IPS-18c (cell line): ENCODE data around the gene TGFBR1.

ENCODE experiments used
- H3K4me3 ChIP-seq: 2 replicates; pipeline ENCODE4 v1.7.0; 2013; ENCODE audit warnings: low read depth, mild to moderate bottlenecking, low read length, moderate library complexity; ENCODE audit not compliant: insufficient read depth
- H3K9me3 ChIP-seq: one replicate; pipeline ENCODE4 v1.6.1; 2013; ENCODE audit warnings: mild to moderate bottlenecking, low read length, moderate library complexity; ENCODE audit not compliant: control insufficient read depth, insufficient read depth

TGFBR1 gene

DNA sequence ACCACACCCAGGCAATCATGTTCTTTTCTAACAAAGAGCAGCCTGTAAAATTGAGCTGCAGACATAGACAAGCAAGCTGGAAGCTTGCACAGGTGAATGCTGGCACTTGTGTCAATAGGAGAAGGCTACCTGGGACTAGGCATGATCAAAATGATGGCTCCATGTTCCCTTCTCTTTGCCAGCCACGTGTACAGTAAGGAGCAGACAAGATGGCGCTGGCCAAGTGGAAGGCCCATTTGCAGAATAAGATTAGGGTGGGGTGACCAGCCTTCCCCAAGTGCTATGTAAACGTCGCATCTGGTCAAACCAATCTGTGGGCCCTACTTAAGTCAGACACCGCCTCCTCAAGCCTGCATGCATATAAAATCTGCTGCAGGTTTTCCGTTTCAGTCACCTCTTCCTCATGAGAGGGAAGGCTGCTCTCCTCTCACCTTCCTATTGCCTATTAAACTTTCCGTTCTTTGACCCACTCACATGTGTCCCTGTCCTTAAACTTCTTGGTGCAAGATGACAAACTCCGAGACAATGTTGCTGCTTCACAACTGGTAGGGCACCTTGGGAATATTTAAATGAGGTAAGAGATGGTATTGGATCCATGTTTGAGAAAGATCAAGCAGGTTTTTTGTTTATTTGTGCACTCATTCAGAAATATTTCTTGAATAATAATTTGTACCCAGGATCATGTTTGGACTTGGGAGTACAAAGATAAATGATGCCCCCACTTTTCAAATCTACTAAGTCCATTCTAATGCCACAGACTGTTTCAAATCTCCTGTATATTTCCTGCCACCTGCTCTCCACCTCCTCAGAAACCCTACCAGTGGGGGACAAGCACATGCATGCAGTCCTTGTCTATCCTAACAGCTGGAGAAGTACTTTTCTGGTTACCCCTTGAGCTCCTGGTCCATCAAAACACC lies 30.7 kb upstream of the TGFBR1 start:
- Histone ChIP-seq H3K9me3 (no peaks in the 10 kb centered on the region), H3K4me3 (no peak overlapping the region)

DNA sequence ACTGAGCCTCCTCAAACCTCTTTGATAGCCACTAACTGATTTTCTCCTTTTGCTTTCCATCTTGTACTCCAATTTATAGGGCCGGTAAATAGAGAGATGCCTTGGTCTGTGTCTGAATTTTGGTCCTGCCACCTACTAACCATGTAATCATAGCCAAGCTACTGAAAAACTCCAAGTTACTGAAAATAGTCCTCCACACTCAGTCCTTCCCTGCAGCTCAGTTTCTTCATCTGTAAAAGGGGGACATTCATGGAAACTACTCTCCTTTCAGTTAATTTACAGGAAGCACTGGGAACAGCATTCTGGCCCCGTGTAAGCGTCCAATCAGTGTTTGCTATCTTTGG lies 30.0 kb upstream of the TGFBR1 start:
- Histone ChIP-seq H3K4me3 (no peak overlapping the region), H3K9me3 (no peaks in the 10 kb centered on the region)

- H3K9me3 ChIP-seq, result no peaks in the 10 kb centered on the region
- no peak overlapping the region for H3K4me3 ChIP-seq
Measured at GRCh38 chr9:99075246-99075912, 29.5 kb upstream of the TGFBR1 start.

DNA sequence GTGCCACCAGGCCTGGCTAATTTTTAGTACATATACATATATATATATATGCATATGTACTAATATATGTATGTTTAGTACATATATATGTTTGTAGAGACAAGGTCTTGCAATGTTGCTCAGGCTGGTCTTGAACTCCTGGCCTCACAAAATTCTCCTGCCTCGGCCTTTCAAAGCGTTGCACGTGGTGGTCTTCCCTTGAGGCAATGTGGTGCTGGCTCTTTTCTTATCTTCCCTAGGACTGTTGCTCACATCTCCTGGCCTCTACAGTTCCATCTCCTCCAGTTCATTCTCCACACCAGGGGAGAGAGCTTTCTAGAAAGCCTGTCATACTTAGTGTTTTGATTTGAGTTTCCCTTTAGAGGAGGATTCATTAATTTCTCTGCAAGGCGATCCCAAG lies 28.9 kb upstream of the TGFBR1 start:
- no peak overlapping the region for H3K4me3 ChIP-seq
- no peaks in the 10 kb centered on the region for H3K9me3 ChIP-seq

GRCh38 chr9:99076483-99077171 lies 28.3 kb upstream of the TGFBR1 start:
- no peaks in the 10 kb centered on the region for H3K9me3 ChIP-seq
- H3K4me3 ChIP-seq, result no peak overlapping the region

- no peaks in the 10 kb centered on the region for H3K9me3 ChIP-seq
Measured at GRCh38 chr9:99078717-99079116, 26.2 kb upstream of the TGFBR1 start.

DNA sequence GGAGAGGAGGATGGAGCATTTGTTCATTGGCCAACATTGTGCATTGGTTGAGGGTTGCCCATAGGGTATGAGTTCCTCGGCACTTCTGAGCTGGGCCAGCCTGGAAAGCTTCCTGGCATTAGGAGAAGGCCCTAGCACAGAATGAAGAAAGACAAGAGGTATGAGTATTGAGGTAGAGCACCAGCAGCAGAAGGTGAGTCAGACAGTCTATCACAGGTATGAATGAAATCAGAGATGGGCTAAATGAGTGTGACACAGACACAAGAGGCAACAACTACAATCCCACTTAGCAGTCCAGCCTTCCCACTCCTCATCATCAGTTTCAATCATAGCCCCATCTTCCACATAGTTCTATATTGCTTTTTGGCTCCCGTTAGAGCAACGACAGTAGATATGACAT lies 25.4 kb upstream of the TGFBR1 start:
- Histone ChIP-seq H3K4me3 (no peak overlapping the region), H3K9me3 (no peaks in the 10 kb centered on the region)

More at GRCh38 chr9:99078717-99079116, 26.2 kb upstream of the TGFBR1 start:
- H3K4me3 ChIP-seq, result no peak overlapping the region

DNA sequence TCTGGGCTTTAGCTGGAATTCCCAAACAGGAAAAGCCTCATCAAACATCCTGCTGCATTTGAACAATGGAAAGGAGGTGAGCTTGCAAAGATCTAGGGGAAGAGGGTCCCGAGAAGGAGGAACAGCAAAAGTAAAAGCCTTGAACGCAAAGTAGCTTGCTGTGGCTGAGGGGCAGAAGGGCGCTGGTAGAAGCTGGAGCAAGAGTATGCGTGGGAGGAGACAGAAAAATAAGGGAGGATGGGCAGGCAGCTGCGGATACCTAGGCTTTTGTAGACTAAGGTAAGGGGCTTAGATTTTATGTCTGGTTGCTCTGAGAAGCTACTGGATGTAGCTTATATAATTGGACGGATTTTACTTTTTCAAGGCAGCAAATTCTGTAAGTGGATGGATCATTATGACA lies 21.9 kb upstream of the TGFBR1 start:
- H3K9me3 ChIP-seq, result no peaks in the 10 kb centered on the region
- no peak overlapping the region for H3K4me3 ChIP-seq

DNA sequence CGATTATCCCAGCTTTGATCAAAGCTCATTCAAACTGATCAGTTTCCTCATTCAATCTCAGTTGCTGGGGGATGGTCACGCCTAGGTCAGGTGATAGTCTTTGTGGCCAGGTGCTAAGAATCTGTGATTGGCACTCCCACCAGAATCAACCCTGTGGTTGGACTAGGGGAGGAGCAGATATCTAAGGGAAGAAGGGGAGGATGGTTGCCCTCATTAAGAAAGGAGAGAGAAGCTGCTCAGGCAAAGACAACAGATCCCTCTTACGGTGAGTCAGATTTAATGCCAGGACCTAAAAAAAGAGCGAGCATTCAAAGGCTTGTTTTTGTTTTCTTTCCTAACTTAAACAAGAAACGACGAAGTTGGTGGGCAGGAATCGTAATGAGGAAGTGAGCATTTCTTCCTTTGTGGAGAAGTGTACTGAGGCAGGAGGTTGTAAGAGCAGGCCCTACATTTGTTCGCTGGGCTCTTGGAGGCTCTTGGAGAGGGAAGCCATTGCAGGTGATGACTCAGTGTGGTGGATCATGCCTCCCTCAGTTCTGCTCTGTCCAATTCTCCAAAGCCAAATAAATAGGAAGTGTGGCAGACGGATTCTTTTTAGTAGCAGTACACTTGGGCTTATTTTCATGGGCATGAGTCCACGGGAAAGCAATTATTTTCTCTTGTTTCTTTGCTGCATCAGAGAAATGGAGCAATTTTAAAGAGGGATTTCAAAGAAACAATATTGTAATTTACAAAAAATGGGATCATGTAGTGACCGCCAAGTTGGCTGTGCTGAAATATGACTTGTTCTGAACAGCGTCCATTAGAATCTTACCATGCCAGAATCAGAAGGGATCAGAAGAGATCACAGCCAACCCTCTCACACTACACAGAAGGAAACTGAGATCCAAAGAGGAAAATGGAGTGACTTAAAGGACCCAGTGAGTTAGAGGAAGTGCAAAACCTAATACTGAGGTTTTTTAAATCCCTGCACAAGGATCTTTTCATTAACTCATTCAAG lies 18.7 kb upstream of the TGFBR1 start:
- H3K9me3 ChIP-seq, result no peaks in the 10 kb centered on the region
- no peak overlapping the region for H3K4me3 ChIP-seq

GRCh38 chr9:99087462-99087861 lies 17.5 kb upstream of the TGFBR1 start:
- Histone ChIP-seq H3K4me3 (no peak overlapping the region), H3K9me3 (no peaks in the 10 kb centered on the region)

DNA sequence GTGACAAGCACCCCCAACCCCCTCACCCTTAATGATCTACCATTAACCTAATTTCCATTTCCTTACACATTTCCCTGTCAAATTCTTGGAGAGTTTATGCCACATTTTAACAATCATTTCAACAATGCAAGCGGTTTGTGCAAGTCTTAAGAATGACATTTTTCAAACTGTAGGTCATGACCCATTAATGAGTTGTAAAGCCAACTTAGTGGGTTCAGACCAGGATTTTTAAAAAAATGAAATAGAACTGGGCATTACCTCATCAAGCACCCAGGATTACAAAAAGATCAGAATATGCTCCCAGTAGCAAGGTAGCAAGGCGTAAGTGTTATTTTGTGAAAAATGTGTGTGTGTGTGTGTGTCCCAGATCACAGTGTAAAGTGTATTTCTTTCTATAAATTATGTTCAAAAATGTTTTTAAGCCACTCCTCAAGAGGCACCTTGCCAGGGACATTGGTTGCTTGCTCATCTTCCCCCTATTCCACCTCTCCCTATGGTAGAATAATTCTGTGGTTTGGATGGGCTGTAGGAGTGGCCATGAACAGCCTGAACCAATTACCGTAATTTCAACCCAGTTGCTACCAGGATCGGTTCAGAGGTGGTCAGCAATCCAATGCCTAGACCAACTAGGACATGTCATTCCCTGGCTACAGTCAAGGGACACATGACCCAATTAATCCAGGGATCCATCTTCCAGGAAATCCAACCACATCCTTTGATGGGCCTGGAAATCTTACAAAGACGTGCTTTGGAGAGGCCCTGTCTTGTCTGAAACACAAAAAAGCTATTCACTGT lies 14.4 kb upstream of the TGFBR1 start:
- Histone ChIP-seq H3K9me3 (no peaks in the 10 kb centered on the region), H3K4me3 (no peak overlapping the region; the same call in 1 of the 2 replicates)

DNA sequence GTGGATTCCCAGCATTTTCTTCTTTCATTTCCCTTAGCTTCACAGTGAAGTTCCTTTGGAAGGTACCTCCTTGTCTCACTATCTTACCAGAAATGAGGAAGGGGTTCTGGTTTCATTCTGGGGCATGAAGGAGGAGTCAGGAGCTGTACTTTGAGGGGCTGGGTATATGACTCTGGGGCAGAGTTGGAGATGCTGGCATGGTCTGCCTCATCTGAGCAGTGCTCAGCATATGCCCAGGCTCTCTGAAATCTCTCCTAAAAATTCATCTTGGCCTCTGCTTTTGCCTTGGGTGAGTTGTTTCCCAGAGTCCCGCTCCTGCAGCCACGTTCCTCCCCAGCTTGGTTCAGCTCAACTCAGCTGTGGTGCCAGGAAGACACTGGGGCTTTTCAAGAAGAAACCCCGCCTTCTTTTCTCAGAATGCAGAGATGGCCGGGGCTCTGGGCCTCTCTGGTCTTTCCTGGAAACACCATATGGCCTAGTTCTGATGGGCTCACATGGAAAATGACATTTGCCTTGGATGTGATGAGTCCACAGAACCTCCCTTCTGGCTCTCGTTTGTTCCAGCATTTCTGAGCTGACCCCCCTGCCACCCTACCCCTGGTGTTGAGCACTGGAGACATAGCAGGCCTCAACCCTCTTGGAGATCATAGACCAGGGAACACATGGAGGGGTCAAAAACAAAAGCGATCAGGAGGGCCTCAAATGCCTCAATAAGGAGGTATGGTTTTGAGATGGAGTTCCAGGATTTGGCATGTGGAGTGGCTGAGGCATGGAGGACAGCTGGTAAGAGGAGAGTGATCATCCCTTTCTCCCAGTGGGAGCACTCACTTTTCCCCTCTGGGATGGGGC lies 12.0 kb upstream of the TGFBR1 start:
- Histone ChIP-seq H3K4me3 (no peak overlapping the region), H3K9me3 (no peaks in the 10 kb centered on the region)

GRCh38 chr9:99093492-99093791 lies 11.5 kb upstream of the TGFBR1 start:
- no peaks in the 10 kb centered on the region for H3K9me3 ChIP-seq
- no peak overlapping the region for H3K4me3 ChIP-seq

- Histone ChIP-seq H3K4me3 (no peak overlapping the region), H3K9me3 (no peaks in the 10 kb centered on the region)
Measured at GRCh38 chr9:99095565-99095964, 9.3 kb upstream of the TGFBR1 start.

DNA sequence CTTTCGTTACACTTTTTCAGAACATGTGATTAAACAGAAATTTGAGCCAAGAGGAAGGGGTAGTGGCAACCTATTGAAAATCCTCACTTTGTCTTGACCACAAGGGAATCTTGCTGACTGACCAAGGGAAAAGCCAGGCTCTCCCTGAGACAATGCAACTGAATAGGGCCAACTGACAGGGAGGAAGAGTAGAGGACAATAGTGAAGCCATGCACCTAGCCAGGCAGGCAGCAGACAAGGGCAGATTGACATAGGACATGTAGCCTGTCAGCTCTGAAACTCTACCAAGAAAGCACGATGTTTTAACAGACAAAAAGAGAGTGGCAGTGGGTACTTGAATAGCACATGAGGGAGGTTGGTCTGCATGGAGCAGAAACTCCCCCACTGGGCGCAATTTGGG lies 8.5 kb upstream of the TGFBR1 start:
- no peak overlapping the region for H3K4me3 ChIP-seq

More for the DNA sequence above, 8.5 kb upstream of the TGFBR1 start:
- no peaks in the 10 kb centered on the region for H3K9me3 ChIP-seq
